LNCAP (cell line): ENCODE data around the gene GCNT3.

Source experiments
- CTCF ChIP-seq: fragments of 450-650 bp; IDR thresholded peaks from 2 replicates; pipeline ENCODE4 v1.5.1; 2017; ENCODE audit warnings: mild to moderate bottlenecking

The GCNT3 gene

DNA sequence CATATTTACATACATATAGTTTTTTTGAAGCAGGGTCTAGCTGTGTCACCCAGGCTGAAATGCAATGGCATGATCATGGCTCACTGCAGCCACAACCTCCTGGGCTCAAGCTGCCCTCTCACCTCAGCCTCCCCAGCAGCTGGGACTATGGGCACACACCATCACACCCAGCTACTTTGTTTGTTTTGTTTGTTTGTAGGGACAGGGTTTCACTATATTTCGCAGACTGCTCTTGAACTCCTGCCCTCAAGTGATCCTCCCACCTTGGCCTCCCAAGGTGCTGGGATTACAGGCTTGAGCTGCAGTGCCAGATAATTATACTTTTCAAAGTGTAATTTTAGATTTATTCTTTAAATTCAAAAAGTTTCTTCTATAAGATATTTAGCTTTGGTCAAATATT is 35.5 kb downstream of the GCNT3 start:
- no peak for TF ChIP-seq CTCF

GRCh38 chr15:59649603-59650002 is 38.0 kb downstream of the GCNT3 start:
- TF ChIP-seq CTCF = no peak

- no peak for TF ChIP-seq CTCF
These were observed 42.5 kb downstream of the GCNT3 start for GRCh38 chr15:59654046-59654445.

DNA sequence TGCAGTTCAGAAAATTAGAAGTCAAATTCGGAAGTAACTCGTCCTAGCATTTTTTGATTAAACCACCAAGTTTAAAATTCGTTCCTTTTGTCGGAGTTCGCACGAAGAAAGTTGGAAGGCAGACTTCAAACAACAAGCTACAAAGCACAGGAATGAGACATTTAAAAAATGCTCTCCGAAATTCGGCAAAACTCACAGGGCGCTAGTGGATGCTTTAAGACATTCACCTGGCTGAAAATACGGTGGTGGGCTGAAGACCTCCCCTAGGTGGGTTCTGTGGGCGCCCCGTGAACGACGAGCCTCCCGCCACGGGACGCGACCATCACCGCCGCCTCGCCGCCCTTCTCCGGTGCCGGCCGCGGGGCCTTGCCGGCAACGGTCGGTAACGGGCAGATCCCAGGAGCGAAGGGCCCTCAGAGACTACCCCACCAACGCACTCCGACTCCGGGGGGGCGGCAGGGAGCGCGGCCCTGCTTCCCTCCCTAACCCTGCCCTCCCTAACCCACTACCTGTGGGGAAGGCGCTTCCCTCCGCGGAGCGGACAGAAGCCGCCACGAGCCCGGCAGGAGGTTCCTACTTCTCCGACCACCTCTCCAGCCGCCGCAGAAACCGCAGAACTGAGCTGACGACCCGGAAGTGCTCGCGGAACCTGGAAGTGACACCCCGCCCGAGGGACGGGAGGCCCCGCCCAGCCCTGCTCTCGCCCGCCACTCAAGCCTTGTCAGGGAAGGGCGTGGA is 45.5 kb downstream of the GCNT3 start, which contains the start of gene GTF2A2:
Gene GTF2A2 (minus strand): TSS at position 619 of the 738 bp plus-strand sequence. CDS start 5,238 bp downstream, outside the sequence.
- TF ChIP-seq CTCF = no peak

DNA sequence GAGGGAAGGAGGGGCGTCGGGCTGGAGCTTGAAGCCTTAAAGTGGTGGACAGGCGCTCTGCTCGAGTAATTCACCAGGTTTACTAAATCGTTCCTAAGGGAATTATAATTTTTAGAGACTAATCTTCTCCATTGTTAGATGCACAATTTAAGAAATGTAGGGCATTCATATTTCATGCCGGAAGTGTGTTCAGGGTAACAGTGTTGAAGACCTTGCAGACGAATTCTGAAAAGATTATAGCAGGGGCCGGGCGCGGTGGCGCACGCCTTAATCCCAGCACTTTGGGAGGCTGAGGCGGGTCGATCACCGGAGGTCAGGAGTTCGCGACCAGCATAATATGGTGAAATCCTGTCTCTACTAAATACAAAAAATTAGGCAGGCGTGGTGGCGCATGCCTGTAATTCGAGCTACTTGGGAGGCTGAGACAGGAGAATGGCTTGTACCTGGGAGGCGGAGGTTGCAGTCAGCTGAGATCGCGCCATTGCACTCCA is 46.1 kb downstream of the GCNT3 start:
- TF ChIP-seq CTCF = no peak

- no peak for TF ChIP-seq CTCF
These were observed 47.8 kb downstream of the GCNT3 start for GRCh38 chr15:59659366-59659765.

GRCh38 chr15:59662260-59662659 is 50.7 kb downstream of the GCNT3 start:
- TF ChIP-seq CTCF = no peak
